Stimulated activated CD4-positive, alpha-beta T cell treated with anti-CD3 and anti-CD28 coated beads, Interleukin-4, amount 100 ng/mL, for 24 hours (primary cell): ENCODE data around the gene GBX2.
A peak's percentile ranks its signal among the peaks of the same experiment; 100 is the strongest.

Experiments
- DNase-seq: peaks from one replicate; pipeline ENCODE4 v3.0.0-alpha.2; 2020

GBX2 gene

DNA sequence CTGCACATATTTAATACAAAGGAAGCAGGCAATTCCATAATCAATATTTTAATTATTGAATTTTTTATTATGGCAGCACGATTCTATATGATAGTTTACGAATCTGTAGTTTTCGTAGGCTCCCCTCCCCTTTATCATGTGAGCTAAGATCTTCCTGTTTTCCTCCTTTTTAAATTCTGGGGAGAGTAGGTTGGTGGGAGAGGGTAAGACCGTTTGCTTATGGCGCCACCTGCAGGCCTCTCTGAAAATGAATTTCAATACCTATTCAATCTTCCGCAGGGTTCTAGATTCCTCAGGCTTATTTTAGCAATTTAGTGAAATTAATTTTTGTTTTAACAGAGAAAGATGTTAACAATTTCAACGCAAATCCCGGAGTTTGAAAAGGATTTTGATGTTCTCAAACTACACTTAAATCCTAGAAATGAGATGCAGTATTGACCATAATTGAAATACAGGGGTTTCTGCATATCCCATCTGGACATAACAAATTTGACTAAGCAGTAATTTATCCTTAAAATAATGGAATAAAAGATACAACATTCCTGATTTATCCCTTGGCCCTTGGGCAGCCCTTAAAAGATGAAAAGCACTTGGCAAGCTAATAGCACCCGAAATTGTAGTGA is 12.8 kb upstream of the GBX2 start:
- peak; percentile 16 for DNase-seq

- no peak for DNase-seq
These were observed 12.1 kb upstream of the GBX2 start for GRCh38 chr2:236180076-236180816.

DNA sequence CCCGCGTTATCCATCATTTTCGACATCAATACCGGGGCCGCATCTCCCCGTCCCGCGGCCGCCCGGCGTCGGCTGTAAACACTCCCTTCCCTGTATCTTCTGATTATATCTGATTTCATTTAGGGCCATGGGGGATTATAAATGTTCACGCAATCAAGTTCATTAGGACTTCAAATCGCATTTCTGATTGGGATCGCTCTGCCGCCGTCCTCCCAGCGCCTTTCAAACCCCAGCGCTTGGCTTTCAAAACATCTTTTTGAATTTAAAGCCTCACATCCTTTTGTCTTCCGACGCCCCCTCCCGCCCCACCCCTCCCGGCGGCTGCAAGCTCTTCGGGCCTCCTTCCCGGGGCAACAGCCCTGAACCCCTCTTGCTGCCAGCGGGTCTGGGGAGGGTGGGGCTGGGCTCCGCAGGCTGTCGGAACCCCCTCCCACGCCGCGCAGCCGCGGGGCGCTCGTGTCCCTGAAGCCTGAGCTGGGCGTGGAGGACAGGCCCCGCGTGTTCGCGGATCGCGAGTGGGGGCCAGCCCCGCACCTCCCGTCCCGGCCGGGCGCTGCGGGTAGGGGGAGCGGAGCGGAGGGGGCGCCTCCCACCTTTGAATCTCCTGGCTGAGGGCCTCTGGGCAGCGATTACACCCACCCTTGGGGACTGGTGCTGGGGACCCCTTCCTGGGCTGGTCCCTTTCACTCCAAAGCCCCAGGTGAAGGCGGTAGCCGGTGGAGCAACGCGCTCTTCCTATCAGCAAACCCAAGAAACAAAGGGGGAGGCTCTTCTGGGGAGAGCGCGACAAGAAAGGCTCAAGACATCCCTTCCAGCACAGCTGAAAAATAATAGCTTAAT is 11.3 kb upstream of the GBX2 start:
- DNase-seq, result no peak

DNA sequence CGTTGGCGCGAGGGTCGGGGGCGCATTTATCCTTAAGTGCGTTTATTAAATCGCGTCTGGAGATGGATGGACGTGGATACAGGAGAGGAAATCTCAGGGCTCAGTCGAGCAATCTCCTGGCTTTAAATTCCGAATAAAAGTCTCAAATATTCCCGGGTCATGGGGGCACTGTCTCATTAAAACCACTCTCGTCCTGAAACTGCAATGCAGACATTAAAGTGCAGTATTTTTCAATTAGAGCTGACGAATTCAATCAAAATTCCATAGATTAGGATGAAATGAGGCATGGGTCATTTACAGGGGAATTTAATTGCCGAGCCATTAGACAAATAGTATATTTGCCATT is 10.7 kb upstream of the GBX2 start:
- no peak for DNase-seq

DNA sequence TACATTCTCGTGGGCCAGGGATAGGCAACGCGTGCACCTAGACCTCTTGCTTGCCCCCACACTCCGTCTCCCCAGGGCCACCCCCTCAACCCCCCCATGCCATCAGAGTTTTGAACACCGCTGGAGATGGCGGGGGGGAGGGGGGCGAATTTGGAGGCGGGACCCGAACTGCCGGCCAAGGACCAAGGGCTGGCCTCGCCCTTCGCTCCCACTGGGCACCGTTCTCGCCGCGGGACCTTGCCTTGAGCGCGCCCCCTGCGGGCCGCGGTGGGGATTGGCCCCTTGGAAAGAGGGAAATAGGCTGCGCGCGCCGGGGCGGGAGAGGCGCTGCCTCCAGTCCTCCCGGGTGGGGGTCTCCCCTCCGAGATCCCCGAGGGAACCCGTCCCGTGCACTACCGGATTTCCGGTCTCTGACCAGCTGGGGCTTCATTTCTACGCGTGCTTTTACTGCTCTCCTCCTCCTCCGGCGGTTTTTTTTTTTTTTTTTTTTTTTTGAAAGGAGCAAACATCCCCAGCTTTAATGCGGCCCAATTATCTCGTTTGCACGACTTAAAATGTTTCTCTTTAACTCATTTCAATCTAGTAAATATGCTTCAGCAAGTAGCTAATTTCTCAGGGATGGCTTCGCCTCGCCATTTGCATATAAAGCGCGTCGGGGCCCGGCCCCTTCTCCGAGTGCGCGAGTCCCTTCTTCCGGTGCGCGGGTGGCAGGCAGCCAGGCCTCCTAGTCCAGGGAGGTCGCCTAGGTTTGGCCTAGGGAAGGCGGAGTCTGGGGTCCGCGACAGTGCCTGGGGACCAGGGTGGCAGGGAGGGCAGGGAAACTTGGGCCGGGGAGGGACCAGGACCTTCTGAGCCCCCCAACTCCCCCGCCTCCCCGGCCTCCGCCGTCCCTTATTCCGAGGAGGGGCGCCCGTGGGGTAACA is 10.0 kb upstream of the GBX2 start:
- peak; percentile 20 for DNase-seq

- DNase-seq, result peak; percentile 27
These were observed 9.4 kb upstream of the GBX2 start for GRCh38 chr2:236177604-236177966.

- no peak for DNase-seq
These were observed 8.8 kb upstream of the GBX2 start for GRCh38 chr2:236176951-236177350.

- DNase-seq, result no peak
These were observed 8.2 kb upstream of the GBX2 start for GRCh38 chr2:236176417-236176816.

- no peak for DNase-seq
These were observed 7.5 kb upstream of the GBX2 start for GRCh38 chr2:236175548-236176150.

GRCh38 chr2:236173729-236174607 is 5.8 kb upstream of the GBX2 start:
- DNase-seq, result no peak

GRCh38 chr2:236173036-236173728 is 5.0 kb upstream of the GBX2 start:
- no peak for DNase-seq

GRCh38 chr2:236172255-236173035 is 4.3 kb upstream of the GBX2 start:
- DNase-seq, result no peak

DNA sequence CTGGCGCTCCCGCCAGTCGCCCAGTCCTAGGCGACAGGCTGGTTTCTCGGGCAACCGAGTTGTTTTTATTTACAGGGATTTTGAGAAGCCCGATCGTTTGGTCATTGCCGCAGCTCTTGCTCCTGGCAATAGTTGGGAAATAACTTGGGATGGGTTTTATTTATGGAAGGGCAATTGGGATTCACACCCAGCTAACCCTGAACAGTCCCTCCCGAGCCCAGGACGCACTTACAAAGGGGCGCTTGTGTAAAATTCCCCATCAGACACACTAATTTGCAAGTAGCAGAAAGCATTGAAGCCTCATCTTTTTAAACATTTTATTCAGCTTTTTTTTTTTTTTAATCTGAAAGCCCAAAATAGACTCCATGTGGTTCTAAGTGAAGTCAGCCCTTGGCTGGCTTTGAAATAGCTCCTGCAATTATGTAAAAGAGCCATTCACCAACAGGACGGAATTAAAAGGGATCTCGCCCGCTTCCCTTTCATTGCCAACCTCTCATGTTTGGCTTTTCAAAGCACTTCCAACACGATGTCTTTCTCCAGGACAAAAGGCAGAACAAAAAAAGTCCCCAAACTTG is 3.6 kb upstream of the GBX2 start:
- DNase-seq, result no peak

GRCh38 chr2:236171181-236171679 is 3.0 kb upstream of the GBX2 start:
- DNase-seq, result no peak

DNA sequence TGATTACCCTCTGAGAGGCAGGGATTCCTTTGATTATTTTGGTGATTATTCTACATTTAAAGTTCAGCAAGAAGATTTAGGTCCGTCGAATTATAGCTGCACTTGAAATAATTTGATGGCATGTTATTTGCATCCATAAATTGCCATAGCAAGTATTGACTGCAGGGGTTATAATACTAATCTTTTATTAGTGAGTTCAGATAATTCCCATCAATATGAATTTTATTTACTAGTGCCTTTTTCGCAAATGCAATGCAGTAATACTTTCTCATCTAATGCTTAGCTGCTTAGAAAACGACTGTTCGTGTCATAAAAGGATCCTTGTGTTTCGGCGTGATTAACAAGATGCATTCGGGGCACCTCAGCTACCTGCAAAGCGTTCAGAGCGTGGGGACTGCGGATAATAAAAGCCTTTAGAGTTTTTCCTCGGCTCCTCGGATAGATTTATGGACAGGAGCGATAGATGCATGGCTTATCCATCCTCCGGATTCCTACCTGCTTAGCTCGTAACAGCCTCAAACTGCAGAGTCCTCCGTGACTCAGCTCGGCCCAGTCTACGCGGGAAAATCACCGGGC is 2.5 kb upstream of the GBX2 start:
- no peak for DNase-seq

DNA sequence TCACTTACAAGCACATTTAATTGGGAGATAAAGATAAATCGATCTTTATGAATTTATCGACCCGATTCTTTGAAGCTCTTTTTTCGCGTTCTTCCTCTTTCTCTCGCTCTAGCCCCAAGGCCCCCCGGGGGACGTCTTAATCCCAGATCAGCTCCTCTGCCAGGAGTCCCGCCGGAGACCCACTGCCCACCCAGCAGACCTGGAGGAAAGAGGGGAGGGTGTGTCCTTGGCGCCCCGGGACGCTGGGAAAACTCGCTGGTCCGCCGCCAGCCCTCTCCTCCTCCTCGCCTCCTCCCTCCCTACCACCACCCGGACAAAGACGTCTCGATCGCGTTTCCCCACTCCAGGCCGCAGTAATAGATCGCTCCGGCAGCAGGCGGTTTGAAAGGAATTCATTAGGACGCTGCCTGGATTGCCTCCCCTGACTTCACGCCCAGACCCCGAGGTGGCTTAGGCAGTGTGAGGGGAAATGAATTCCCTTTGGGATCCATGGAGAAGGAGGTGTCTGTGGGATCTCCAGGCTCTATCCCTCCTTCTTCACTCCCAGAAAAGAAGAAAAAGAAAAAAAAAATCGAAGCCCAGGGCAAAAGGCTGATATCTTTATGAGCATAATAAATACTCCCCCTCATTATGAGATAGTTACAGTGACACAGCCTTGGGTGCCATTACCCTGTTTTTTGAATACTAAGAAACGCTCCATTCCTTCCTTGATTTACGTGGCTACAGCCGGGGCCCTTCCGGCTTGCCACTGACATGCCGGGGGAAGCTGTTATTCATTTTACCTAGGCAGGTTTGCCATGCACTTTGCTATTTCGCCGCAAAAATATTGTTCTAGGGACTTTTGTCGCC is 1.8 kb upstream of the GBX2 start:
- DNase-seq, result no peak

DNA sequence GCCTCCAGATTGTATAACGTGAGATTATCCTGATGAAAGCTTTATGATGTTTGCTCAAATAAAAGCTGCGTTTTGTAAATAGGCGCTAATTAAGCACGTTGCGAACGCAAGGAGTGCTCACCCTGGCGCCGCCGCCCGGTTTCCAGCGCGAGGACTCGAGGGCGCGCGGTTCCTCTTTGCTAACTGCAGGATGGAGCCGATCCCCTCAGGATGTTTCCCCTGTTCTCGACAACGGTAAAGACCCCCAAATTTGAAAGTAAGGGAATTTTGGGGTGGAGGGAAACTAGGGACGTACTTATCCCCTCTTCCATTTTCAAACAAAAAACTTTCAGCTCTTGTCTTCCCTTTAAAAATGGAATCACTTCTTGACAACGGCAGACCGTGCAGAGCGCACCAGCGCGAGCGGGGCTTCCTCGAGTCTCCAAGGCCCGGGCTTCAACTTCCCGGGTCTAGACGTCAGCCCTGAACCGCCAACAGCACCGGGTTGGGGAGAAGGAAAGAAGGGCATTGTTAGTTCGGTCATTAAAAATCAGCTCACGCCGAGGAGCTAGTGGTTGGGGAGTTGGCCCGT is 1.1 kb upstream of the GBX2 start:
- no peak for DNase-seq
